HEK293 (cell line): ENCODE results near the gene SYT5.

Source experiments
- TSHZ1 ChIP-seq: fragments of 450-650 bp; formaldehyde crosslinking; IDR thresholded peaks from 2 replicates; pipeline ENCODE4 v1.5.1; 2016; ENCODE audit warnings: missing biosample characterization, missing genetic modification characterization, borderline replicate concordance
- ZBTB17 ChIP-seq: fragments of 450-650 bp; formaldehyde crosslinking; IDR thresholded peaks from 2 replicates; pipeline ENCODE4 v1.5.1; 2016; ENCODE audit warnings: missing biosample characterization, missing genetic modification characterization
- ZBTB8A ChIP-seq: fragments of 450-650 bp; formaldehyde crosslinking; IDR thresholded peaks from 2 replicates; pipeline ENCODE4 v1.5.1; 2016; ENCODE audit warnings: missing biosample characterization, missing genetic modification characterization
- ZNF654 ChIP-seq: fragments of 450-650 bp; formaldehyde crosslinking; IDR thresholded peaks from 2 replicates; pipeline ENCODE4 v1.5.1; 2016; ENCODE audit warnings: low read depth, missing biosample characterization, missing genetic modification characterization
- TF ChIP-seq, protein P1 (sequence below): fragments of 450-650 bp; formaldehyde crosslinking; IDR thresholded peaks from 2 replicates; pipeline ENCODE4 v1.5.1; 2016; ENCODE audit warnings: missing biosample characterization, missing genetic modification characterization

- no peak for TF ChIP-seq ZNF654 (tag by site-specific recombination)
- no peak for TF ChIP-seq ZBTB8A (tag by site-specific recombination)
- TF ChIP-seq, protein P1, sequence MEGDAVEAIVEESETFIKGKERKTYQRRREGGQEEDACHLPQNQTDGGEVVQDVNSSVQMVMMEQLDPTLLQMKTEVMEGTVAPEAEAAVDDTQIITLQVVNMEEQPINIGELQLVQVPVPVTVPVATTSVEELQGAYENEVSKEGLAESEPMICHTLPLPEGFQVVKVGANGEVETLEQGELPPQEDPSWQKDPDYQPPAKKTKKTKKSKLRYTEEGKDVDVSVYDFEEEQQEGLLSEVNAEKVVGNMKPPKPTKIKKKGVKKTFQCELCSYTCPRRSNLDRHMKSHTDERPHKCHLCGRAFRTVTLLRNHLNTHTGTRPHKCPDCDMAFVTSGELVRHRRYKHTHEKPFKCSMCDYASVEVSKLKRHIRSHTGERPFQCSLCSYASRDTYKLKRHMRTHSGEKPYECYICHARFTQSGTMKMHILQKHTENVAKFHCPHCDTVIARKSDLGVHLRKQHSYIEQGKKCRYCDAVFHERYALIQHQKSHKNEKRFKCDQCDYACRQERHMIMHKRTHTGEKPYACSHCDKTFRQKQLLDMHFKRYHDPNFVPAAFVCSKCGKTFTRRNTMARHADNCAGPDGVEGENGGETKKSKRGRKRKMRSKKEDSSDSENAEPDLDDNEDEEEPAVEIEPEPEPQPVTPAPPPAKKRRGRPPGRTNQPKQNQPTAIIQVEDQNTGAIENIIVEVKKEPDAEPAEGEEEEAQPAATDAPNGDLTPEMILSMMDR (tag by site-specific recombination): no peak
- TF ChIP-seq ZBTB17: no peak
- no peak for TF ChIP-seq TSHZ1 (tag by site-specific recombination)
Measured at GRCh38 chr19:55228403-55229031, 48.4 kb upstream of the SYT5 start, which contains the start of gene TMEM86B.
